Left hindlimb (tissue), 1 donor: Measurements from ENCODE around the gene NUDT4B.
"Not testable (repeated sequence)": the region's sequence is repeated elsewhere in the genome, so short reads cannot be mapped to it uniquely, and the experiment has no call there.

Experiments used
- DNase-seq: peaks from one replicate; pipeline ENCODE4 v3.0.0-alpha.2; 2018

NUDT4B gene

DNA sequence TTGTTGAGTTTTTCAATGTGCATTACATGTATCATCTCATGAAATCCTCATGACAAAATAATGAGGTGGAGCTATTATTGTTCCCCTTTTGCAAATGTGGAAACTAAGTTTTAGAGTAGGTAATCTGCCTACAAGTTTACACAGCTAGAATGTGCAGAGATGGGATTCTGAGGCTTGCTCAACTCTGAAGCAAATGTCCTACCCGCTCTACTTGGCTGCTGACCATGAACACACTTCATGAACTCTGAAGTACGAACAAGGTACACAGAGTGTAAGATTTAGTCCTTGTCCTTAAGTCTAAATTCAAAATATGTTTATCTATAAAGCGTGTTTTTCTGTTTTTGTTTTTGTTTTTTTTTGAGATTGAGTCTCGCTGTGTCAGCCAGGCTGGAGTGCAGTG is 5.4 kb upstream of the NUDT4B start:
- DNase-seq: not testable (repeated sequence)

DNA sequence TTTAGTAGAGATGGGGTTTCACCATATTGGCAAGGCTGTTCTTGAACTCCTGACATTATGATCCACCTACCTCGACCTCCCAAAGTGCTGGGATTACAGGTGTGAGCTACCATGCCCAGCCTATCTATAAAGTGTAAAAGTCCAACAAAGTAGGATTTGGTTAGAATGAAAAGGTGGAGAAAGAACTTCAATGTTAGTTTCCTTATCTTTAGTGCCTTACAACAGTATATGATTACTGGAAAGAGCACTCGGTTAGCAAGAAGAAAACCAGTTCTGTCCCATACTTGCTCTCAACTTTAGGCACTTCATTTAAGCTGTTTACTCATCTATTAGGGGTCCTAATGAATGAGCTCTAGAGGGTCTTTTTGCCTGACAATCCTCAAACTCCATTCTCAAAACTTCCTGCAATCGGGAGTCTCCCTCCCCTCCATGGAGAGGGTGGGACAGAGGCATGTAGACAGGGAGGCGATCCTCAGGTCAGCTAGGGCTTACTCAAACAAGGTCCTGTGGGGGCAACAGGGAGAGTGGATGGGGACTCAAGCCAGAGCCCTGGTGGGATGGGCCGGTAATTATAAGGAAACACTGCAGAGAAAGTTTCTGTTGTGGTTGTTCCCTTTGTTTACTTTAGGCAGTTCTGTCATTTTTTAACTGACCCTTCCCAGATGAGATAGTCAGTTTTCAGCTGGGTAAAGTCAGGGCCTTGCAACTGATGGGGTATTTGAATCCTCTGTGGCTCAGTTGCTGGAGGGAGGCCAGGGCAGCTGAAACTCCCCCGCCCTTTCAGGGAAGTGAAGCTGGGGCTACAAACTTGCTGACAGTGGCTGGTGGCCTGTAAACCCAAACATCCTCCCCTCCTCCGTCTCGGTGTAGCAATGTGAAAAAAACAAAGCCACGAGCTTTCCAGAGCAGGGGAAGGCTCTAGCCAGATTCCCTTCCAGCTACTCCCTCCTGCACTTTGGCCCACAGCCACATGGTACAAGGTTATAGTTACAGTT is 4.6 kb upstream of the NUDT4B start:
- not testable (repeated sequence) for DNase-seq

DNA sequence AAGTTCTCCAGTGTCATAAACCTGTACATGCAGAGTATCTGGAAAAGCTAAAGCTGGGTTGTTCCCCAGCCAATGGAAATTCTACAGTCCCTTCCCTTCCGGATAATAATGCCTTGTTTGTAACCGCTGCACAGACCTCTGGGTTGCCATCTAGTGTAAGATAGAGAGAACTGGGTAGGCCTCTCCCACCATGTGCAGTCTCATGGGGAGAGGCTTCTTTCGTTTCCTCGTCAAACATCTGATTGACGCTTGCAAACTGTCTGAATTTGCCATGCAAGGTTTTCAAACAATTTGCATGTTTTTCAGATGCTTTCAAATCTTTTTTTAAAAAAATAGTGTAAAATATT is 734 bp downstream of the NUDT4B start:
- not testable (repeated sequence) for DNase-seq

DNA sequence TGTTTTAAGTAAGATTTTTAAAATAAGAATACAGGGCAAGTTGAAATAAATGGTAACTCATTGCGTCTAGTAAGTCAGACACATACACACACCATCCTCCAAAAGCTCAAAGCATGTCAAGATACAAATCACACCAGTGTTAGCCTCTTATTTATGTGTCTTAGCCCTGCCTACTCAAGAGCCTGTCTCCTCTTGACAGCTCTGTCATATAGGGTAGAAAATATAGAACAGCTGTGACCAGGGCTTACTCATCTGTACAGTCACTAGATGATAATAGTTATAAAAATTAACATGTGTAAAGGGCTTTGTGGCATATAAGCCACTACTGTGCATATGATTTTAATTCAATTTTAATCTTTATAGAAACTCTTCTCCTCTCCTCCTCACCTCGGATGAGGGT is 7.7 kb downstream of the NUDT4B start:
- DNase-seq: not testable (repeated sequence)

DNA sequence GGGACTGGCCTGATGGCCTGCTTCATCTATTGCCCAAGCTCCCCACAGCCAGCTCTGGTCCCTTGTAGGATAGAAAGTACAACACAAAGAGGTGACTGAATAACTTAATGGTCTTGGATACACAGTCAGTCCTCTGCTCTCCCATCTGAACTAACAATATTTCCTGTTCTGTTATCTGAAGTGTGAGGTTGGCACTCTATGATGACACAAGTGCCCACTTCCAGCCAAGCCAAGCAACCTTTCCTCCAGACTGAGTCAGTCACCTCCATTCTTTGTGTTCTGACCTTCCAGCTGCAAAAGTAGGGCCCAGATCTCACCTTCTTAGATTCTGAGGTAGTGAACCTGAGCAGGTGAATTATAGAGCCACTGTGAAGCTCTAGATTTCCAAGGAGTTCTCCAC is 8.9 kb downstream of the NUDT4B start:
- DNase-seq: not testable (repeated sequence)

DNA sequence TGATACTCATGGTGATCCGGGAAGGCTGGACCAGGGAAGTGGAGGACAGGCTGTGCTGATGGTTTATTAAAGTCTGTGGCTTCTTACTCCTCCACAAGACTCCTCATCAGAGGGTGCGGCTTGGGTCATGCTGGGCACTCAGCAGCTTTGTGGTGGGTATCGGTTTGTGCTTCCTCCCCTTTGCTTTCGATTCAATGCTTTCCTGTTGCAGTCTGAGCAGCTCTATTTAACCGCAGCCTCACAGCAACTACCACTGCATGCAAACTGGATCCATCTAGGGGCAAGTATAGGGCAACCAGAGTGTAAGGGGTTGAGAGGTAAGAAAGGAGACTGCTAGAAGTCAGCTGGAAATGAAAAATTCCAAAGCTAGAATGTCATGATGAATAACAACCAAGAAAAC is 9.8 kb downstream of the NUDT4B start:
- not testable (repeated sequence) for DNase-seq

DNA sequence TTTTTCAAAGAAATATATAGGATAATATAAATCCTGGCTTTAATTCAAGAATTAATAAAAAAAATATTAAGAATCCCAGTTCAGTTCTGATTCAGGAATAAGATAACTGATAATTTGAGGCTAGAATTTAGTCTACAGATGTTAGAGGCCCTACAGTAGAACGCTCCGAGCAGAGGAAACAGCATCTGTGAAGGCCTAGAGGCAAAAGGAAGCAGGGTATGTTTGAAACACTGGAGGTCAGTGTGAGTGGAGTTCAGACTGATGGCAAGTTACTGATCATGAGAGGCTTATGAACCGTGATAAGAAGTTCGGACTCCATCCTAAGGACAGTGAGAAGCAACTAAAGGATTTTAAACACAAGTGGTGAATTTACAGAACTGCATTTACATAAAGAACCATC is 10.4 kb downstream of the NUDT4B start:
- DNase-seq: not testable (repeated sequence)

DNA sequence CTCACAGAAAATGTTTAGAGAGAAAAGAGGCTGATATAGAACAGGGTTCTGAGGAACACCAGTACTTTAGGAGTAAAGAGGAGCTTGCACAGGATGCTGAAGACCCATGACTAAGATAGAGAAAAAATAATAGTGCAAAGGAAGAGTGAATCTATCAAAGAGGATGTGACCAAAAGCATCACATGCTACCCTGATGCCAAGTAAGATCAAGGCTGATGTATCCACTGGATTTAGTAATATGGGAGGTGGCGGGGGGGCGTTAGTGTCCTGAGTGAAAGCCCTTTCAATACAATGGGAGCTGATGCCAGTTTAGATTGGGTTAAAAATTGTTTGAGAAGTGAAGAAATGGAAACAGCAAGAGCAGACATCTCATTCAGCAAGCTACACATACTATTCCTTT is 11.2 kb downstream of the NUDT4B start:
- DNase-seq: not testable (repeated sequence)

DNA sequence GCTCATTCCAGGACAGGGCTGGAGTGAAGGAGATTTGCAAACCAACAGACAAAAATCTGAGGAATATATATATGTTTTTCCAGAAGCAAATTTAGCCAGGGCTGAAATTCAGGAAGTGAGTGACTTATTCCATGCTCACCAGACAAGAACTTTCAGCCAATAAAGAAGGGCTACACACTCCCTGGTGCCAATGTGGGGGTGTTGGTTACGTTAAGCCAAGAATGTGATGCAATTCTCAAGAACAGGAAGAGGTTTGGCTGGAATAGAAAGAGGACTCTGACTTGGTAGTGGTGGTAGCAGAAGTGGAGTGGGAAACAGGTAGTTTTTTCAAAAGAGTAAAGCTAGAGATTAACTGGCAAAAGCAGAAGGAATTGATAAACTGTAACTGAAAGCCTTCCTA is 11.6 kb downstream of the NUDT4B start:
- not testable (repeated sequence) for DNase-seq

DNA sequence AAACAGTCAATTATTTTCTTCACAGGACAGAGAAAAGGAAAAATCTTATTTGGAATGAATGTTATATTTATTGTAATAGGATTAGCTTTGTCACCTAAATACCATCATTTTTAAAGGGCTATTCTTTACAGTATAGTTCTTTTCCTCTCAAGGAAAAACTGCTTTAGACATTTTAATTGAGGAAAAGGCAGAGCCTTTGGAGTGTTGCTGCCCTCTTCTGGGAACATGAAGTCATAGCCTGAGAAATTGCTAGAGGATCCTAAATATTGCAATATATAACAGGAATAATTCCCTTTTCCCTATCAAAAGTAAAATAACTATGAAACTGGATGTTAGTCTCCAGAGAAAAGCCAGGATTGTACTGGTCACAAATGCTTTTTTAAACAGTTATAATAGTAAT is 12.8 kb downstream of the NUDT4B start:
- not testable (repeated sequence) for DNase-seq

DNA sequence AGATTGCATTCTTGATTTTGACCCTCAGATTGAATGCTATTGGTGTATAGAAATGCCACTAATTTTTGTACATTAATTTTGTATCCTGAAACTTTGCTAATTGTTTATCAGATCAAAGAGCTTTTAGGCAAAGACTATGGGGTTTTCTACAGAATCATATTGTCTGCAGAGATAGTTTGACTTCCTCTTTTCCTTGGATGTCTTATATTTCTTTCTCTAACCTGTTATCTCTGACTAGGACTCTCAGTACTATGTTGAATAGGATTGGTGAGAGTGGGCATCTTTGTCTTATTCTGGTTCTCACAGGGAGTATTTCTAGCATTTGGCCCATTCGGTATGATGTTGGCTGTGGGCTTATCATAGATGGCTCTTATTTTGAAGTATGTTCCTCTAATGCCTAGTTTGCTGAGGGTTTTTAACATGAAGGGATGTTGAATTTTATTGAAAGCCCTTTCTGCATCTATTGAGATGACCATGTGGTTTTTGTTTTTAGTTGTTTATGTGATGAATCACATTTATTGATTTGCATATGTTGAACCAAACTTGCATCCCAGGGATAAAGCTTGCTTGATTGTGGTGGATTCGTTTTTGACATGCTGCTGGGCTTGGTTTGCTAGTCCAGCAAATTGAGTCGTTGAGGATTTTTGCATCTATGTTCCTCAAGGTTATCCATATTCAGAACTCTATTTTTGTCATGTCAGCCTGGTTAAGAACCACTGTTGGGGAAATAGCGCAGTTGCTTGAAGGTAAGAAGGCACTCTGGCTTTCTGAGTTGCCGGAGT is 16.9 kb downstream of the NUDT4B start:
- not testable (repeated sequence) for DNase-seq

DNA sequence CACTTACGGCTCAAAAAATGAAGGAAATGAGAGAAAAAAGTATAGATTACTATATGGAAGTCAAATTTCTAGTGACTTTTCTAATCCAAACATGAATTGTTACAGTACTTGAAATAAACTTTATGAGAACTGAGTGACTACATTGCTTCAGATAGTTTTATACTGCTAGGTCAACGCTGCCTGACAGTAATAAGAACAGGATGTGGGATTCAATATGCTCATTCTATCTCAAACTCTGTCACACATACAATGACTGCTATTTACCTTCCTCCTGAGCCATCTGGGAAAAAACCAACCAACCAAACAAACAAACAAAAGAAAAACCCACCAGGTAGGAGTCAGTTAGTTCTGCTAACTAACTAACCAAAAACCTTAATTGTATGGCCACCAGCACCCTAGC is 20.0 kb downstream of the NUDT4B start:
- not testable (repeated sequence) for DNase-seq

DNA sequence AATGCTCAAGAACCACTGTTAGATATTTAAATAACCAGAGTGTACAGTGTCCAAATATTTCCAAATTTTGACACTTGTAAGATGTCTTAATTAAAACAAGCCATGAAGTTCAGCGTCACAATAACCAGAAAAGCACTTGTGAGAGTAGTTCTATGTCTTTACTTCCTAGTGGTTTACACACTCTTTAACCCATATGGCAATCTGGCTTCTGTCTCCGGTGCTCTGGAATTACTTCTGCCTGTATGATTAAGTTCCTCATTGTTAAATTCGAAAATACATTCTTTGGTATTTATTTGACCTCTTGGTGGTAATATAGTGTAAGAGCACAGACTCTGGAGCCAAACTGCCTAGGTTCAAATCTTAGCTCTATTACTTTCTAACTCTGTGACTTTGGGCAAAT is 20.9 kb downstream of the NUDT4B start:
- DNase-seq: not testable (repeated sequence)

DNA sequence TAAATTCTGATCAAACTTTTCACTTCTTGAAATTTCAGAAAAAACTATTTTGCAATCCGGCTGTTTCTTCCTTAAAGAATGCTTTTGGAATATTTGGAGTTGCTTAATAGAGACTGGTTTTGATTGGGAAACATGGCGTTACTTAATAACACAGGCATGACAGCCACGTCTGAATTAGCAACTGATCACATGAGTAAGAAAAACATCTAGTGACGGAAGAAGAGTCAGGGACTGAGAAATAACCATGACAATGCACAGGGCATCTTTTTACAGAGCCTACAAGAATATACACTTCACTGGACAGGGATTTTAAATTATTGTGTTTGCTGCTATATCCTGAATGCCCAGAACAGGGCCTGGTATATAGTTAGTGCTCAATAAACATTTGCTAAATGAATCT is 25.1 kb downstream of the NUDT4B start:
- DNase-seq: not testable (repeated sequence)

DNA sequence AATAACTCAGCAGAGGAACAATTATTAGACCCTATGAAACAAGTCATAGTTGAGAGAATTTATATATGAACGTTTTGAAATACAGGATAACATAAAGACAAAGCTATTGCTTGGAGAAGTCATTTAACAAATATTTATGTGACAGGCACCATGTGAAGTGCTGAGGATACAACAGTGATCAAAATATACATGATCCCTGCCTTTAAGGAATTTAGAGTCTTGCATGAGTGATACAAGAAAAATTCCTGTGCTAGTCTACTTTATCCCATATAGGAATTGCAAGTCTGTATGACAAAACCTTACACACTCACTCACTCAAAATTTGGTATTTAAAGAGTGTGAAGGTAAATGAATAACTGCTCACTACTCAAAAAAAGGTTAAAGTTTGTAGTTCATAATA is 25.5 kb downstream of the NUDT4B start:
- DNase-seq: not testable (repeated sequence)

DNA sequence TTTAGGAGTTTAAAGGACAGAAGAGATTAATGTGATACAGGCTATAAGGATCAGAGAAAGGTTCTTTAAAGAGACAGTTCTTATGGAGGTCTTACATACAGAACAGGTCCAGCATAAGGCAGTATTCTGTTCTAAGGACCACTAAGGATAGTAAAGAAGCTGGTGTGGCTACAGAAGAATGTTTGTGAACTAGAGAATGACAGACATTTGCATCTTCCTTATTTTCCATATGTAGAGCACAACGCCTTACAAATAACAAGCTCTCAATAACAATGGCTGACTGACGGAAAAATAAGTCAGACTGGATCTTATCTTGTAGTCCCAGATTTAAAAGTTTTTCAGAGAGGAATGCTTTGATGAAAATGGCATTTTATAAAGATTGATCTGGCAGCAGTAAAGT is 26.7 kb downstream of the NUDT4B start:
- not testable (repeated sequence) for DNase-seq

DNA sequence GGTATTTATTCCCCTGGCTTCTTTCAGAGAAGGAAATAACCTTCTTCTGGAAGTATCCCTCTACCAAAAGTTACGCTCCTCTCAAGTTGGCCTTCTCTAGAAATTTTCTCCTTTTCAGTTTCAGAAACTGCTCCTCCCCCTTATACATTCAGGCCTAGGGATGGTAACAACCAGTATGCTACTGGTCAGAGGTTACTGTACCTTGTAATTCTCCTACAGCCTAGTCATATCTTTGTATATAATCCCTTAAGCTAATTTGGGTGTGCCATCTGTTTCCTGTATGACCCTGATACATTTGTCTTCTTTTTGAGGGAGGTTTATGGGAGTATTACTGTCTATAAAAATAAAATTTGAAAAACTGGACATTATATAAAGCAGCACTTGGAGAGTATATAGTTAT is 29.1 kb downstream of the NUDT4B start:
- DNase-seq: not testable (repeated sequence)

DNA sequence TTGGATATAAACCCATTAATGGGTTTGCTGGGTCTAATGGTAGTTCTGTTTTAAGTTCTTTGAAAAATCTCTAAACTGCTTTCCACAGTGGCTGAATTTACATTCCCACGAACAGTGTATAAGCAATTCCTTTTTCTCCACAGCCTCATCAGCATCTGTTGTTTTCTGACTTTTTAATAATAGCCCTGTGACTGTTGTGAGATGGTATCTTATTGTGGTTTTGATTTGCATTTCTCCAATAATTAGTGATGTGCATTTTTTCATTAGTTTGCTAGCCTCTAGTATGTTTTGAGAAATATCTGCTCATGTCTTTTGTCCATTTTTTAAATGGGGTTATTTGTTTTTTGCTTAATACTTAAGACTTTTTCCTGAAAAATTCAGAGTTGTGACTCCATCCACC is 31.8 kb downstream of the NUDT4B start:
- DNase-seq: not testable (repeated sequence)

DNA sequence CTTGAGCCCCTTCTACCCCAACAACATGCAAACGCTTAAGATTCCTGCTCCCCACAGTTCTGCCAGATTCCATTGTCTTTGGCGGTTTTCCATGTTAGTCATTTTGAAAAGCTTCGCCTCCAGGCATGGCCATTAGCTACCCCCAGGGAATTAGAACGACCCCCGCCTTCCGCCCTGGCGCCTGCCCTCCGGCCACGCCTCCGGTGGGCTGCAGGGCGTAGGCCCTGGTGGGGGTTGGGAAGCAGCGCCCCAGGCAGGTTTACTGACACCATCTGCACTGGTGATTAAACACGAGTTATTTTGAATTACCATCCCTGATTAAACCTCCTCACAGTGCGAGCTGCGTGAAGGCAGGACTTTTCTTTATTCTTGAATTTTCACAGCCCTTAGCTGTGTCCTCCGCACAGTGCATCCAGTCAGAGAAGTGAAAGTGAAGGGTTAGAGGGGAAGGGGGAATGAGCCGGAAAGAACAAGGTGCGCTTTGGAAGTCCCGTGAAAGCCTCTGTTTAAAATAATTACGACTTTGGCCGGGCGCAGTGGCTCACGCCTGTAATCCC is 43.0 kb downstream of the NUDT4B start:
- not testable (repeated sequence) for DNase-seq

DNA sequence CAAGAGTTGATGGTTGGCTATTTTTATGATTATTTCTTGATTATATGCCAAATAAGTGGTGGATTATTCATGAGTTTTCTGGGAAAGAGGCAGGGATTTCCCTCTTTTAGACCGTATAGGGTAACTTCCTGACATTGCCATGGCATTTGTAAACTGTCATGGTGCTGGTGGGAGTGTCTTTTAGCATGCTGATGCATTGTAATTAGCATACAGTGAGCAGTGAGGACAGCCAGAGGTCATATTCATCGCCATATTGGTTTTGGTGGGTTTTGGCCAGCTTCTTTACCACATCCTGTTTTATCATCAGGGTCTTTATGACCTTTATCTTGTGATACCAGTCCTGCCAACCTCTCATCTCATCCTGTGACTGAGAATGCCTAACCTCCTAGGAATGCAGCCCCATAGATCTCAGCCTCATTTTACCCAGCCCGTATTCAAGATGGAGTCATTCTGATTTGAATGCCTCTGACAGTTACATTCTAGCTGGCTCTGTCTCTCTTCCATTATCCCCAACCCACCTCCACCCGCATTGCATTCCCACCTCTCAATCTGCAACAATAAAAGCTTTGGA is 45.3 kb downstream of the NUDT4B start:
- not testable (repeated sequence) for DNase-seq
